Measurements from ENCODE around the gene SDHAF4.
A peak's percentile ranks its signal among the peaks of the same experiment; 100 is the strongest.
"Not testable (repeated sequence)": the region's sequence is repeated elsewhere in the genome, so short reads cannot be mapped to it uniquely, and the experiment has no call there.

Gene SDHAF4

DNA sequence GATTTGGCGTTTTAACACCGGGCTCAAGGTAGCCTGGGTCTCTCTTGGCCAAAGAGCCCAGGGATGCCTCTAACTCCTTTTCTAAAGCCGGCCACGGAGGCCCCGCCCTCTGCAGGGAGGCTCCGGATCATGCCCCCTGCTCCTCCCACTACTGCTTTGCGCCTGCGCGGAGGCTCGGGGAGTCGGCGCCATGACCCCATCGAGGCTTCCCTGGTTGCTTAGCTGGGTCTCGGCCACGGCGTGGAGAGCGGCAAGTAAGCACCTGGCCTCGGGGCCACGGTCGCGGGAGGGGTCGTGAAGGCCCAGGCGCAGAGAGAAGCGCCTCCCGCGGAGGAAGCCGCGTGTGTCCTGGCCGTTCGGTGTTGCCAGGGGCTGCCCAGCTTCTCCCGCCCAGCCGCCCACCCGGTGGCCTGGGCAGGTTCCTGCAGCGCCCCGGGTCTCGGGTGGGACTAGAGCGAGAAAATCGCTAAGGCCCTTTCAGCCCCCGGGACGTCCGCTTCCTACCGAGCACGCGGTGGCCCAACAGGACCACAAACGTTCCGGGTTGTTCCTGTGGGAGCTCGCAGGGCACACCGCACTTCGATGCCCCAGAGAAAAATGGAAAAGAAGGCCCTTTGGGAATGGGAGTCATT lies at the start of gene SDHAF4:
TSS of gene SDHAF4 (plus strand) at position 180 of the 632 bp plus-strand sequence. CDS start at position 191, 11 bp downstream.
- peak; percentile 88 to 93 for DNase-seq (ENCODE audit: low read depth in 1 of 2, low spot score in 1 of 2)

DNA sequence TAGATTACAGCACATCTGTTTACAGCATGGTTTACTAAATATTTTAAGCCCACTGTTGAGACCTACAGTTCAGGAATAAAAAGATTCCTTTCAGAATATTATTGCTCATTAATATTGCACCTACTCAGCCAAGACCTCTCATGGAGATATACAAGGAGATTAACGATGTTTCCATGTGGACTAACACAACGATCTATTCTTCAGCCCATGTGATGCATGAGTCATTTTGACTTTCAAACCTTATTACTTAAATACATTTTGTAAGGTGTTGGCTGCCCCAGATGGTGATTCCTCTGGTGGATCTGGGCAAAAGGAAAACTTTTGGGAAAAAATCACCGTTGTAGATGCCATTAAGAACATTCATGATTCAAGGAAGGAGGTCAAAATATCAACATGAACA lies 48.0 kb upstream of the SDHAF4 start:
- DNase-seq (ENCODE audit: low read depth in 1 of 2, low spot score in 1 of 2), result no peak

DNA sequence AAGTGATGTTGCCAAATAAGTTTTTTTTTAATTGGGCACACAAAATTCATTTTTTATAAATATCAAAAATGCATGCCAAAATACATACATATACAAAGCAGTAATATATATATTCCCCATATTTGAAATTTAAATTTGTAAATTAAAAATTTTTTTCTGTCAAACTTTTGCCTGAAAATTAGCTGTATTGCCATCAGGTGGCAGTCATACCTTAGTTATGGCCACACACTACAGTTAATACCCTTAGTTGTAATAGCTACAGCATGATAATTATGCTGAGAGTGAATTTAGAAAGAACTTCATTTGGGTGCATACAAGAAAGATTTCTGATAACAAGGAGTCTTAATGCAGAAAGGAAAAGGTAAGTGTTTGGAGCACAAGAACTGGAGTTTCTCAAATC lies 46.2 kb upstream of the SDHAF4 start:
- DNase-seq (ENCODE audit: low read depth in 1 of 2, low spot score in 1 of 2), result no peak

DNA sequence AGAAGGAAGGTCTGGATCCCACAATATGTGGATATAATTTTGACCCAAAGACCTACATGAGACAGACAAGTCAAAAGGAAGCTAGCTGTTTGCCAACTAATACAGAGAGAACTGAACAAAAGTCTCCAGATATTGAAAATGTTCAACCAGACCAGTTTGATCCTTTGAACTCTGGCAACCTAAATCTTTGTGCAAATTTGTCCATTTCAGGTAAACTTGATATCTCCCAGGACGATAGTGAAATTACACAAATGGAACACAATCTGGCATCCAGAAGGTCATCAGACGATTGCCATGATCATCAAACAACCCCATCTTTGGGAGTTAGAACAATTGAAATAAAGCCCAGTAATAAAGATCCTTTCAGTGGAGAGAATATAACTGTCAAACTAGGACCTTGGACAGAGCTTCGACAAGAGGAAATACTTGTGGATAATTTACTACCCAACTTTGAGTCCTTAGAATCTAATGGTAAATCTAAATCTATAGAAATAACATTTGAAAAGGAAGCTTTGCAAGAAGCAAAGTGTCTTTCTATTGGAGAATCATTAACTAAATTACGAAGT lies 41.9 kb upstream of the SDHAF4 start:
- DNase-seq (ENCODE audit: low read depth in 1 of 2, low spot score in 1 of 2), result no peak

DNA sequence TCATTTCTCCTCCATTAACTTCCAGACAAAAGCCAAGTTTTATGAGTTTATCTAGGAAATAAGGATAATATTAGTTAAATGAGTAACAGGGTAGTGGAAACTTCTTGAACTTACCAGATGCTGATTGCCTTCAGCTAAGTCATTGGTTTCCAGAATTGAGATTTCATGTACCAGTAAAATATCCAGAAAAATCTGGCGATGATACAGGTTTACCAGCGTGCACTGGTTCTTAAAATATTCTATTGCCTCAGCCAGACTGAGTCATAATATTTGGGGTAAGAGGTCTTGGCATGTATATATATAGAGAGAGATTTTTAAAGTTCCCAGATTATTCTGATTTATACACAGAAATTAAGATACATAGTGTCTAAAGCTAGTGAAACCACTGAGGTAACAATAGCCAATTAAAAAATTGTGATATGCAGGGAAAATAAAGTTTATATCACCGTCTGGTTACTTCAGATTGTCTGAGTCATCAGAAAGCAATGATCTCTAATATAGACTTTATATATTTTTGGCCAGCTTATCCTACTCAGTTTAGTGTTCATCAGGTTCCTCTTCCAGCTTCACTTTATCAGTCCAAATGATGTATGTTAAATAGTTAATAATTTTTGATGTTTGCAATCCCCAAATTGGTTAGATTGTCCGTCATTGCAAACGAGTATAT lies 39.5 kb upstream of the SDHAF4 start:
- no peak for DNase-seq (ENCODE audit: low read depth in 1 of 2, low spot score in 1 of 2)

DNA sequence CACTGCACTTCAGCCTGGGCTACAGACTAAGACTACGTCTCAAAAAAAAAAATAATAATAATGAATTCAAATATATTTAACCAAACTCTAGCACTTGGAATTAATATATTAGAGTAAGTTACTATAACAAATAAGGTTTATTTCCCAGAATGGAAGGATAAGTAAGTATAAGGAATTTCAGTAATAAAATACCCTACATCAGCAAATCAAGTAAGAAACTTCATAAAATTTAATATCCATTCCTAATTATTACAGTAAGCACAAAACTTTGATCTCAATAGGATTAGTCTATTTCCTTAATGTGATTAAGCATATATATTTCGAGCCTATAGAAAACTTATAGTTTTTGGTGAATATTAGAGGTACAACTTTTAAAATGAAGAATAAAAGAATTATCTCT lies 36.7 kb upstream of the SDHAF4 start:
- no peak for DNase-seq (ENCODE audit: low read depth in 1 of 2, low spot score in 1 of 2)

DNA sequence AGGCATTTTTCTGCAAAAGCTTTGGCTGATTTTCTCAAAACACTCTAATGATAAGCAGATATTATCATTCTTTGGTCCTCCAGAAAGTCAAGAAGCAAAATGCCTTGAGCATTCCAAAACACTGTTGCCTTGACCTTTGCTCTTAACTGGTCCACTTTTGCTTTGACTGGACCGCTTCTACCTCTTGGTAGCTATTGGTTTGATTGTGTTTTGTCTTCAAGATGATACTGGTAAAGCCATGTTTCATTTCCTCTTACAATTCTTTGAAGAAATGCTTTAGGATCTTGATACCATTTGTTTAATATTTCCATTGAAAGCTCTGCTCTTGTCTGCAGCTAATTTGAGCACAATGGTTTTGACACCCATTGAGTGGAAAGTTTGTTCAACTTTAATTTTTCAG lies 35.6 kb upstream of the SDHAF4 start:
- DNase-seq (ENCODE audit: low read depth in 1 of 2, low spot score in 1 of 2), result no peak

DNA sequence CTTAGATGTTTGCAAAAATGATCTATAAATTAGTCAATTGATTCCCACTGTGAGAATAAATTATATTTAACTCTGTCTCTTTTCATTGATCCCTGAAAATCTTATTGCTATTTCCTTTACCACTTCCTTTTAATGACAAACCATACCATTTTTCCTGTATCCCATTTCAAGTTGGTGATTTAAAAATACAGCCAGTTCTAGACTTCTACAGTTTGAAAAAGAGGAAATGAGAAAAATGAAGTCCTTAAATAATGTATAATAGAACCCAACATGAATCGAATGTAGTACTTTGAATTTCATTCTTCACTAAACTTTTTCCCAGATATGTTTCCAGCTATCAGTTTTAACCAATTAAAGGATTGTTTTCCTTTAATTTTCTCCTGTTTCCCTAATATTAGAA lies 29.5 kb upstream of the SDHAF4 start:
- no peak for DNase-seq (ENCODE audit: low read depth in 1 of 2, low spot score in 1 of 2)

DNA sequence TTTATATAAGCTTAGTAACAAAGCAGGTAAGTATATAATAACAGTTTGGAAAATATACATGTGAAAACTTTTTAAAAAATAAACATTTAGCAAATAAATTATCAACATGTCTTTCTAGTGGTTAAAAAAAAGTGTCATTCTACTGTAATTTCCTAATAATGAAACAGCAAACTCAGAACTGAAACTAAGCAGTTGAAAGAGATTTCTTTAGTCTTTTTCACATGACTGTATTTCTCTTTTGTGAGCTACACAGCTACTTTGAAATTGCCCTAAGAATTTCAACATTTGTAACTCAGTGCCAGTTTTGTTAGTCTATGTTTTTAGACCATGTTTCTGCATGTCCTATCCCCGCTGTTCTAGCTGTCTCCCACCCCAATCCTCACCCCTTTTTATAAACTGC lies 28.4 kb upstream of the SDHAF4 start:
- DNase-seq (ENCODE audit: low read depth in 1 of 2, low spot score in 1 of 2), result no peak

DNA sequence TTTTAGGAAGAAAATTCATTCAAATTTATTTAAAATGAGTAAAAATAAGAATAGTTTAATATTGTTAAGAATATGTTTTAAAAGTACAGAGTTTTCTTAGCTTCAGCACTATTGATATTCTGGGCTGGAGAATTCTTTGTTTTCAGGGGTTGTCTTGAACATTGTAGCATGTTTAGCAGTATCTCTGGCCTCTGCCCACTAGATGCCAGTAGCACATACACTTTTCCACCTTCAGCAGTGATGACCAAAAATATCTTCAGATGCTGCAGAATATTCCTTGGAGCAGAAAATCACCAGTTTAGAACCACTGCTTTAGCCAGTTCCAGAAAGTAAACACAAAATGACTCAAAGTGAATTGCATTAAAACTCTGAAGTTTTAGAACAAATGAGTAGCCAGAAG lies 19.4 kb upstream of the SDHAF4 start:
- no peak for DNase-seq (ENCODE audit: low read depth in 1 of 2, low spot score in 1 of 2)

DNA sequence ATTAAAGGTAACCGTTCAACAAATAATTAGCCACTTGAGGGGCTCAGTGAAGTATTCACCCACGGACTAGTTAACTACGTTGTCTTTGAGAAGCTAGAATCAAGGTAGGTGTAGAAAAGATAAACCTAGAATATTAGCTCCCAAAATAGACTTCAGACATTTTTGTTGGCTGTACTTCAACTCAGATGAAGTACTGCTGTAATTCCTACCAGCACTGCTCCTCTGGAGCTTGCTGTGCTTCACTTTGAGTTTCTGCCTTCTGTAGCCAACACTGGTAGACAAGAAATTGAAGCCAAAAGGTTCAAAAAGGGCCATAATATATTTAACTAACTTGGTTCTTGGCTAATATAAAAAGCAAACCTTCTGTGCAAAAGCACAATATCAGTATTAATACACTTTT lies 18.8 kb upstream of the SDHAF4 start:
- DNase-seq (ENCODE audit: low read depth in 1 of 2, low spot score in 1 of 2), result no peak

DNA sequence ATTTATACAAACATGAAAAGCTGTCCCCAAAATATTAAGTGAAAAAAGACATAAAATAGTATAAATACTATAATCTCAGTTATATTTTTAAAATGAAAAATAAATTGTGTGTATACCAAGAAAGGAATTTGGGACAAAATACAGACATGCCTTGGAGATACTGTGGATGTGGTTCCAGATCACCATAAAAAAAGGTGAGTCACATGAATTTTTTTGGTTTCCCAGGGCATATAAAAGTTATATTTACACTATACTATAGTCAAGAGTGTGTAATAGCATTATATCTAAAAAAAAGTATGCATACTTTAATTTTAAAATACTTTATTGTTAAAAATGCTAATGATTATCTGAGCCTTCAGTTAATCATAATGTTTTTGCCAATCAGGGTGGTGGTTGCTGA lies 17.4 kb upstream of the SDHAF4 start:
- no peak for DNase-seq (ENCODE audit: low read depth in 1 of 2, low spot score in 1 of 2)

DNA sequence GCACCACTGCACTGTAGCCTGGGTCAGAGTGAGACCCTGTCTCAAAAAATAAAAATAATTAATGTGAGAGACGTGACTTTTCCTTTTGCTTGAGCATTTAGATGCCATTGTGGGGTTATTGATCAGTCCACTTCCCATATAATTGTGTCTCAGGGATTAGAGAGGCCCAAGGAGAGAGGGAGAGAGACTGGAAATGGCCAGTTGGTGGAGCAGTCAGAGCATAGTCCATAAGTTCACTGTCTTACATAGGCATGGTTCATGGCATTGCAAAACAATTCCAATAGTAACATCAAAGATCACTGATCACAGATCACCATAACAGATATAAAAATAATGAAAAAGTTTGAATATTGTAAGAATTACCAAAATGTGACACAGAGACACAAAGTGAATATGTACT lies 15.2 kb upstream of the SDHAF4 start:
- DNase-seq (ENCODE audit: low read depth in 1 of 2, low spot score in 1 of 2), result no peak

DNA sequence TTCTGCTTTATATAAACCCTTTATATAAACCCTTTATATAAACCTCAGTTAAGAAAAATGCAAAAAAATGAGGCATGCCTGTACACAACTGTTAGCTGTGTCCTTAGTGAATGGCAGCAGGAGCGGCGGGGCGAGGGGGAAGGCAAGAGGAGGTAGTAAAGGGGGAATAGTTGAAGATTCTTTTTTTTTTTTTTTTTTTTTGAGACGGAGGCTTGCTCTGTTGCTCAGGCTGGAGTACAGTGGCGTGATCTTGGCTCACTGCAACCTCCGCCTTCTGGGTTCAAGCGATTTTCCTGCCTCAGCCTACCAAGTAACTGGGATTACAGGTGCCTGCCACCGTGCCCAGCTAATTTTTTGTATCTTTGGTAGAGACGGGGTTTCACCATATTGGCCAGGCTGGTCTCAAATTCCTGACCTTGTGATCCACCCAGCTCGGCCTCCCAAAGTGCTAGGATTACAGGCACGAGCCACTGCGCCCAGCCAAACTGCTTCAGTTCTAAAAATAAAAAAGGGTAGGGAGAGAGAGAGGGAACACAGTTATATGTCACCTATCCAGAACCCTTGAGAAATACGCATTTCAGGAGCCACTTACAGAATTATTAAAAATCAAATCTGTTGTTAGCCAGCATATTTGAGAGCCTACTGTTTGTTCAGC lies 14.3 kb upstream of the SDHAF4 start:
- DNase-seq (ENCODE audit: low read depth in 1 of 2, low spot score in 1 of 2), result not testable (repeated sequence)

DNA sequence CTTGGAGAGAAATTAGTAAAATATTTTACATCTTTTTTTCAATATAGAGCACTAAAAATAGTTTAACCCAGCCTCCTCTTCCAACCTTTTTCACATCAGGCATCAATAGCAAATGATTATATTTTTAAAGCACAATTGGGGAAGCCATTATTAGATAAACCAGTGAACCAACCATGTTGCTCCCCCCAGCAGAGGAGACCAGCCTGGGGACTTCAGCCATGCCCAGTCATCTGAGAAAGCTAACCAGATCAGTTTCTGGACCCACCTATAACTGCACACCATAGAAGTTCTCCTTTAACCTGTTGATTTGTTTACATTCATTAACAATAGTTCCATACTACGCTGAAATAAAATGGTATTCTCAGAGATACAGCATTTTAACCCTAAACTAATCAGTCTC lies 13.8 kb upstream of the SDHAF4 start:
- no peak for DNase-seq (ENCODE audit: low read depth in 1 of 2, low spot score in 1 of 2)

DNA sequence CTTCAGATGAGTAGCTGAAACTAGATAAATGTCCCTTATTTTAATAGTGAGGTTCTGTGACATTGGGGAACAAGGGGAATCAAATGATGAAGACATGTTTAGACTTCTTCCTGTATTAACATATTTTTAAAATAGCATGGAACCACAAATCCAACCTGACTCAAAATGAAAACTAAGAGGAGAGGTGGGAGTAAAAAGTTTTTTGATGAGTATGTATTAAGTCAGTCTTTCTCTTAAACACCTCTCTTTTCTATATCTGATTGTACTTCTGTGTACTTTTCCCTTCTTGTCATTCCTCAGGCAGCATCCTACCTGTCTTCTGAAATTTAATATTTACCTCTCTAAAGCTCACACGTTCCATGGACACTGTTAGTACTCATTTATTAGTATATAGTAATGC lies 8.7 kb upstream of the SDHAF4 start:
- DNase-seq (ENCODE audit: low read depth in 1 of 2, low spot score in 1 of 2), result no peak

DNA sequence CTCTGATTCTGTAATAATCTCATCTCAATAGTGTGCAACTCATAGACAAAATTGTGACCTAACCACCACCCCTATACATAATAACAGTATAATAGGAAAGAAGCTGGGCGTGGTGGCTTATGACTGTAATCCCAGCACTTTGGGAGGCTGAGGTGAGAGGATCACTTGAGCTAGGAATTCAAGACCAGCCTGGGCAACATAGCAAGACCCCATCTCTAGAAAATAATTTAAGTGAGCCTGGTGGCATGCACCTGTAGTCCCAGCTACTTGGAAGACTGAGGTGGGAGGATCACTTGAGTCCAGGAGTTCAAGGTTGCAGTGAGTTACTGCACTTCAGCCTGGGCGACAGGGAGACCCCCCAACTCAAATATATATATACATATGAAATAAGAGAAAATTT lies 4.3 kb upstream of the SDHAF4 start:
- not testable (repeated sequence) for DNase-seq (ENCODE audit: low read depth in 1 of 2, low spot score in 1 of 2)

DNA sequence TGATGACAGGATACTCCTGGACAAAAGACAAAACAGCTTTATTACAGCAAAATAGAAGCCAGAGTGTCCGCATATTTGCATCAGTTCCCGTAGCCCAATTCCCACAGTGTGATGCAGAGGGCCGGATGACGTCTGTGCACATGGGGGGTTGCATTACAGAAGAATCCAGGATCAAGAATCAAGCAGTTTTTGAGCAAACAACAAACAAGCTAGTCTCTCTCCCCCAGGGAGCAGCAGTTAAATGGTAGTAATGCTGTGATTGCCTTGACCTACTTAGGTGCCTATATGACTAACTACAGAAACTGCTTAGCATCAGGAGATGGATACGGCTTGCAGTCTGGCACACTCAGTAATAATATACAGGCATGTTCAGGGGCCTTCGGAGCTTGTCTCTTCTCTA lies 3.2 kb upstream of the SDHAF4 start:
- no peak for DNase-seq (ENCODE audit: low read depth in 1 of 2, low spot score in 1 of 2)

DNA sequence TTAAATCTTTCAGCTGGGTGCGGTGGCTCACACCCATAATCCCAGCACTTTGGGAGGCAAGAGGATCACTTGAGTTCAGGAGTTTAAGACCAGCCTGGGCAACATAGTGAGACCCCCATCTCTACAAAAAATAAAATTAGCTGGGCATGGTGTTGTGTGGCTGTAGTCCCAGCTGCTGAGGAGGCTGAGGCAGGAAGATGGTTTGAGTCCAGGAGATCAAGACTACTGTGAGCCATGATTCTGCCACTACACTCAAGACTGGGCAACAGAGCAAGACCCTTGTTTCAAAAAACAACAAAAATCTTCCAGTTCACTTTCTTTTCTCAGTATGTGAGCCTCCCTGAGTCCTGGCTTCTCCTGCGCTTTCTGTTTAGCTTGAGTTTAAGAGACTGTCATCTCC lies 7.9 kb downstream of the SDHAF4 start:
- DNase-seq (ENCODE audit: low read depth in 1 of 2, low spot score in 1 of 2), result no peak

DNA sequence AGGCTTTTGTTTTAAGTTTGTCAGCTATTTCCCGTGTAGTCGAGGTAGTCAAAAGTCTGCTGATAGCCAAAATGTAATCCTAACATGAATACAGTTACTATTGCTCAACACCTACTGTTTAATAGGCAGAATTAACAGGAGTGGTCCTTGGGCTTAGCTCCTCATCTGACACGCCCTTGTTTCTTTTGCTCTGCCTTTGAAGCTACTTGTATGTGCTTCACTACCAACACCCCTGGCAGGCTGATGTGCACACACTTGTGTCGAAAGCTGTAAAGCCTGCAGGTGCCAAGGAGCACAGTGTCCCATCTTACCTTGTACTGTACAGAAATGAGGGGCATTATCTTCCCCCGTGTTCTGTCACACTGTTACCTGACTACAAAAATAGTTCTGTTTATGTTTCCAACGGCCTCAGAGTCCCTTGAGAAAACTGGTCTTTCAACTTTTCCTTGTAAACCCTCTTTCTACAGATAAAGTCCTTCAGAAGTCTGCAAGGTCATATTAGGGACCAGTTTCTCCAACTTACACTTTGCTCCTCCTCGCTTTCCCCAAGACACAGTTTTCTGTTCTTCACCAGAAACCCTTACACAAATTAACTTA lies 9.3 kb downstream of the SDHAF4 start:
- DNase-seq (ENCODE audit: low read depth in 1 of 2, low spot score in 1 of 2), result no peak

DNA sequence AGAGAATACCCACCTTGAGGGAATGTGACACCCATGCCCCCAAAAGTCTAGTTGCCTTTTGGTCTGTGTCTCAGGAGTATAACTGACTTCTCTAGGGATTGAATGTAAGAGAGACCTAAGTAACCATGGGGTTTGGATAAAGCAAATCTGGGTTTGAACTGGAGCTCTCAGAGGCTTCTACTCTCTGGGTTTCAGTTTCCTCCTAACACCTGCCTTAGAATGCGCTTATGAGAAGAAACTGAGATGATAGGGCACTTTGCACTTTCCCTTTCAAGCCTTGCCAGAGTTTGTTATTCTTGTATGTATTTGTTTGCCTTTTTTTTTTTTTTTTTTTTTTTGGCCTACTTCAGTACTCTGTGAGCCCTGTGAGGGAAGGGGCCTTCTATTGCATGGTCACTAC lies 19.4 kb downstream of the SDHAF4 start:
- DNase-seq (ENCODE audit: low read depth in 1 of 2, low spot score in 1 of 2), result no peak

DNA sequence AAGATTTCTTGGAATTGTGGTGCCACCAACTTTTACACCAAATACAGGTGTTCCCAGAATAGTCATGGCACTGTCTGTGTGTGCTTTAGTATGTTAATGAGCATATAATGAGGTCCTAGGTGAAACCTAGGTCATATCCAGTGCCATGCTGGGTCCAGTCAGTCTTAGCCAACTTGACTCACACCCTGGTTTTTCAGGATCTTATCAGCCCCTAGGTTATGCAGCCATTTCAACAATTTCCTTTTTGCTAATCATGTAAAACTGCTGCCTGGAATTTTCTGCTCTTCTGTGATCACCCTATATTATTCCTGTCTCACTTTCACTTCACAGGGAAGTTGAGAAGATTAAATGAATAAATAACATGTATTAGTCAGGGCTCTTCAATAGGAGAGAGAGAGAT lies 23.7 kb downstream of the SDHAF4 start:
- no peak for DNase-seq (ENCODE audit: low read depth in 1 of 2, low spot score in 1 of 2)
